IPS DF 4.7 (cell line): ENCODE measurements around the gene TALDO1.

ENCODE experiments used
- DNase-seq: peaks from one replicate; pipeline ENCODE4 v3.0.0-alpha.2; 2013; ENCODE audit warnings: low spot score; ENCODE audit errors: extremely low read depth

Gene TALDO1

DNA sequence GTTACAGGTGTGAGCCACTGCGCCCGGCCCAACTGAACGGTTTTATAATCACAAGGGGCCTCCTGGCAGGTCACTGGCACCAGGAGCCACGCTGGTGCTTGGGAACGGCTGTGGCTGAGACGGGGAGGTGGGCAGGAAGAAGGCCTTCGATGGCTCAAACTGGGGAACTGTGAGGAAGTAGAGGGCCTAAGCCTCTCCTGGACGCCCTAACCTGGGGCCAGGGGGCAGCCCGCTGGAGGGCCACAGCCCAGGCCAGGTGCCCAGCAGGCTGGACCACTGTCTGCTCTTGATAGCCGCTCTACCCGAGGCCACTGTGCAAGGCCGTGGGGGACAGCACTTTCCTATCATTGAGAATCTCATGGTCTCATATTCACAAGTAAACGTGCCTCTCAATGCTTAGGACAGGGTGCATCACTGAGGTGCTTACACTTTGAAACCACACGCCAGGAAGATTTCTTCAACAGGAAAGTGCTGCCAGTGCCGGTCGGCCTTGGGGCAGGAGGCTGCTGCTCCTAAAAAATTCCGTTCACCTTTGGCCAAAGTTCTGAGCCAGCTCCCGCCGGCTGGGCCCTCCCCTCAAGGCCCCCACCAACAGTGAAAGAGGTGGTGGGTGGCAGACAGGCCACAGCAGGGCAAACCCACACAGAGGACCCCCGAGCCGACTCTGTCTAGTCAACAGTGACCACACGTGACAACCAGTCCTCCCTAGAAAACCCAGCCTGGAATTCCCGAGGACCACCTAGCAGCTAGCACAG lies 22.8 kb downstream of the TALDO1 start:
- no peak for DNase-seq

DNA sequence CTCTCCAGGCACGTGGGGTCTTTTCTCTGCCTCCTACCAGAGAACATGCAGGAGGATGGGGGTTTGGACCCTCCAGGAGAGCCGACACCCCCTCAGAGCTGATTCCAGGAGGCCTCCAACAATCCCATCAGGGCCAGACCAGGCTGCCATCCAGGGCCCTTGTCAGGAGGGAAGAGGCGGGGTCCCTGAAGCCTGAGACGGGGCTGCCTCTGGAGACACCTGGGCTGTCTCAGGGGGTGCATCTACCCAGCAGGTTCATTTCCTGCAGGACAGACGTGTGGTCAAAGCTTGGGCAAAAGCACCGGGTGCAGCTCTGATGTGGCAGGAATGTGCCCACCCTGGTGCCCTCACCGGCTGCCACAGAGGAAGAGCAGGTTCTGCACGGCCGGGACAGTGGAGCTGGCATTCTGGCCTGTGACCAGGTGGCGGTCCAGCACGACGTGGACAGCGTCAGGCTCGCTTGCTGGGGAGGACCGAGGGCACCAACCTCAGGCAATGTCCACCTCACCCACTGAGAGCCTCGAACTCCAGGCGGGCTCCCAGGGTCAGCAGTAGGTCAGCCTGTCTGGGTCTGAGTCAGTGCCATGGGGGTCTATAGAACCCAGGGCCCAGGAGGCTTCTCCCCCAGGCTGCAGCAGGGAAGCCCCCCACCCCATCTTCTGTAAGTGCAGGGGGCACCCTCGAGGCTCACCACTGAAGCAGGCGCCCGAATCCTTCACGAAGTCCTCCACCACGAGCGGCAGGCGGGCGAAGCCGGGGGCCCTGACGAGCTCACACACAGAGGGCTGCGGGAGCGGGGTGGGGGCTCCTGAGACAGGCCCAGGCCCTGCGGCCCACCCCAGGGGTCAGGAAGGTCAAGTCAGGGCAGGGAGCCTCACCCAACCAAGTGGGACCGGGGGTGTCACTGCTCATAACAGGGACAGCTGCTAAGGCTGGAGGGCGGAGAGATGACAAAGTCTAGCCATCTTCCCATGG lies 23.7 kb downstream of the TALDO1 start:
- DNase-seq: no peak

DNA sequence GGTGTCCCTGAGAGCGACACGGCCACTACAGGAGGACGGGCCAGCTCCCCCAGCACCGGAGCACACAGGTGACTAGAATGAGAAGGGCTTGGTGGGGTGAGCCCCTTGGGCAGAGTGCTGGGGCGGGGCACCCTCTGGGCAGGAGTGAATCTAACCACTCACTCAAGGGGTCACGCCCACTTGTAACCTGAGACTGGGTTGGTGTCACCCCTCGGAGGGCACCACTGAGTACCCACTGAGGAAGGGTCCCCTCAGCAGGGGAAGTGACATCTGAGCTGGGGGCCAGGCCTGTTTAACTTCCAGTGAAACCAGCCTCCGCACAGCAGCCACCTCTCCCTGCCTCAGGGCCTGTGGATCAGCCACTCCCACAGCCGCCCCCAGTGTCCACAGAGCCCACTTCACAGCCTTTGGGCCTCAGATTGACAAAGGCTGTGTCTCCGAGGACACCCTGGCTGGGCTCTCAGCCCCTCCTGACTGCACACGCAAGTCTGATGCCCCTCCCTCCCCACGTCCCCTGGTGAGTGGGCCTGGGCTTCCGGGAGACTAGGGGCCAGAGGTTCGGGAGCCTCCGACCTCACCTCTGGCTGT lies 24.4 kb downstream of the TALDO1 start:
- DNase-seq: no peak

DNA sequence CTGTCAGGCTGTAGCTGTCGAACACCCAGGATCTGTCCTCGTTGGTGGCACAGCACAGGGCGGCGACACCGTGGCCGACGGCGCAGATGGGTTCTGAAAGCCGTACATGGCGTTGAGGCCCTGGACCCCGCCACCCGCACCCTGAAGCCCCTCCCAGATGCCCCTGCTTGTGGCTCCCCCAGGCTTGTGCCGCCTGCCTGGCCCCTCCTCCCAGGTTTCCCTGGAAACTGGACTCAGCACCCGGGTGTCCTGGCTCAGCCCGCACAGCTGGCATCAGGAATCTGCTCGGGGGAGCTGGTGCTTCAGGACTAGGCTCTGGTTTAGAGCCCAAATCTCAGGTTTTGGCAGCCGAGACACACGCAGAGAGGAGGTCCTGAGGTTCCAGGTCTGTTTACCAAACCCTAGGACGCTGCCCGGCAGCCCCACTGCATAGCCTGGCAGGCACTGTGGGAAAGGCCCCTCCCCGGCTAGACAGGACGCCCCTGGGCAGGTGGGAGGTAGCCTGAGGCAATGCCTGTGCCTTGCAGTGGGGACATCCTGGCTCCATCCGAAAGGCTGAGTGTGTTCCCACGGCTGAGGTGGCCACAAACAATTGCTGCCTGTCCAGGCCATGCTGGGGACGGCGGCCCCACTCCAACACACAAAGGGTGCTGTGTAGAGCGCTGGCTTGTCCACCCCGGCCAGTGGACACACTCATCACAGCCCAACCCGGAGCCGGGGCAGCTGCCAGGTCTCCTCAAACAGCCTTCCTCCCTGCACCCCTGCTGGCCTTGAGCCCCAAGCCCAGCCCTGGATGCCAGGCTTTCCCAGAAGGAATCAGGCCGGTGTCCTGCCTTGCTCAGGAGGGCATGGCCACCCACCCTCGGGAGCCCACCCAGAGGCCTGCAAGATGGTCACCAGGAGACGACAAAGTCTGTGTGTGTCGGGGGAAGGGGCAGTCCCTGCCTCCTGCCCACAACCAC lies 25.4 kb downstream of the TALDO1 start:
- DNase-seq: no peak

DNA sequence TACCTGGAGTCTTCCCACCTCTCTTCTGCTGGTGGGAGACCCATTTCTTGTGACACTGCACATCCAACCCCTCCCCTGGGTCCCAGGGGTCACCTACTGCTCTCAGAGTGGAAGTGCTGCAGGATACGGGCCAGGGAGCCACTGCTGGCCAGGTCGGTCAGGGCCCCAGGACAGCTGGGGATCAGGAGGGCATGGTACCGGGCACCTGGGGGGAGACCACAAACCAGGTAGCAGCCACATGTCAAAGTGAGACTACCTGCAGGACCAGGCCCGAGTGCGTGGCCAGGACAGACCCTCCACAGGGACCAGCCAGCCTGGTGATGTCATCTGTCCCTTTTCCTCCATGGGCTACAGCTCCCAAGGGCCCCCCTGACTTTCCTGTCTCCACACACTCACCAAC lies 26.2 kb downstream of the TALDO1 start:
- no peak for DNase-seq

DNA sequence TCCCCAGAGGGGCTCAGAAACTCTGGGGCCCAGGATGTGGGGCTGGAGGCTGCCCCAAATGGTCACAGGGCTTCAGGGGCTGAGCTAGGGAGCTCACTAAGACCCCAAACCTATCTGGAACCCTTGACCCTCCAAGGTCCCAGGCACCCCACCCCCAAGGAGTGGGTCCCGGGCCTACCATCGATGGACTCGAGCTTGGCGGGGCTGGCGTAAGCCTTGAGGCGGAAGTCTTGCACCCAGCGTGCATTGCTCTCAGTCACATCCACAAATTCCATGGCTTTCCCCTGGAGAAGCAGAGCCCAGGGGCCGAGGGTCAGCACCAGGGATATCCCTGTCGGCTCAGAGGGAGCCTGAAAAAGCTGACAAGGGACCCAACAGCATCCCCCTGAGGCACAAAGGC lies 26.6 kb downstream of the TALDO1 start:
- no peak for DNase-seq

DNA sequence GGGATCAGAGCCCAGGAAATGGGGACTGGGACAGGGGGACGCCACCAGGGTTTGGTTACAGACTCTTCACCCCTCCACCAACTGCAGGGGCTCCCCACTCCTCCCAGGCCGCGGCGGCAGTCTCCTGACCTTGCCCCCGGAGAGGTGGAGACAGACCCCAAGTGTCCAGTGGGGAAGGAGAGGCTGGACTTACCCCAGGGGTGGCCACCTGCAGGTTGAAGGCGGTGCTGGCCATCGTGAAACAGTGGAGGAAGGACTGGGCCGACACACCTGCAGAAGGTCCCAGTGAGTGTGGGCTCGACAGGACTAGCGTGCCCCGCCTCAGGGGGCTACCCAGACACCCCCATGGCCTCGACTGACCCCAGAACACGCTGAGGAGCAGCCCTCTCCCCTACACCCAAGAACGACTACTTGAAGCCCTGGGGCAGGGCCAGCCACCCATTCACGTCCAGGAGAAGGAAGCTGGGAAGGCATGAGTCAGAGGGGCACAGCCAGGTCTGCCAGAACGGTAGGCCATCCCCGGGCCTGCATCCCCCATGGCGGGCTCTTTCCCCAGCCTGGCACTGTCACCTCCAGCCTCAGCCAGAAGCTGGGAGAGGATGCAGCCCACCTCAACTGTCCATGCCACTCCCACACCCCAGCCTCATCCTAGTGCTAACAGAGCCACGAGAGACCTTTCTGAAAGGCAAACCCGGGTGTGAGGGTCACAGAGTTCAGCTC lies 27.8 kb downstream of the TALDO1 start:
- DNase-seq: no peak

DNA sequence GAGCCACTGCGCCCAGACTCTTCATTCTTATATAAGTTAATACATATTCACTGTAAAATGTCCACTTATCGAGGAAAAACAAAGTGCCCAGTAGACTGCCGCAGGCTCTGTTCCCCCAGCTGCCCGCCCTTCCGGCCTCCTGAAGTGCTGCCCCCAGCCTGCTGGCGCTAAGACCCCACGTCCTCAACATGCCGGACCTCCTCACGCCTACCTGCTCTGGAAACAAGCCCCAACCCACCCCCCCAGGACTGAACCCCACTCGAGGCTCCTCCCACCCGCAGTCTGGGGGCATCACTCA lies 28.9 kb downstream of the TALDO1 start:
- DNase-seq: no peak

DNA sequence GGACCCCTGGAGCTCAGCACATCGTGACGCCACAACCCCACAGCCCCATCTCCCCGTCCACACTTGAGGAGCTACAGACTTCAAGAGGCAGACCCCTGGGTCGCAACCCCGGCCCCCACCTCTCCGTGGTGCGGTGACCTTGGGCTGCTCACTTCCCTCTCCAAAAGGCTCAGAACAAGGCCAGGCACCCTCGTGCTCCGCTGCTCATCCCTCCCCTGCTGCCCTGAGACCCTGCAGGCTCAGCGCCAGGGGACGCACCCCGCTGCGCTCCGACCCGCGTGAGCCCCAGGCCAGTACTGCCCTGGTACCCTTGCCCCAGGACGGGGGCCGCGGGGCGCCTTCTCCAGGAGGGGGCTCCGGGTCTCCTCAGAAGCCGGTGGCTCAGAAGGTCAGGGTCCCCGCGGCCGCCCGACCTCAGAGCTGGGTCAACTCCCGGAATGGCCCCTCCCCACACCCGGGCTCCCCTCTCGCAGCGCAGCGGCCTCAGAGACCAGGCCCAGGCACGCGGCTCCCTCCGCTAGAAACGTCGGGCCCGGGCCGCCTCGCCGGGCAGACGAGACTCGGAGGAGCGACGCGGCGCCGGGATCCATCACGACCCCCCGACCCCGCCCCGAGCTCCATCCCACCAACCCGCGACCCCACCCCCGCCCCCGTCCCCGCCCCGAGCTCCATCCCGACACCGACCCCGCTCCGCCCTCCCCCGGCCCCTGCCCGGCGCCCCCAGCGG lies 29.5 kb downstream of the TALDO1 start:
- no peak for DNase-seq

DNA sequence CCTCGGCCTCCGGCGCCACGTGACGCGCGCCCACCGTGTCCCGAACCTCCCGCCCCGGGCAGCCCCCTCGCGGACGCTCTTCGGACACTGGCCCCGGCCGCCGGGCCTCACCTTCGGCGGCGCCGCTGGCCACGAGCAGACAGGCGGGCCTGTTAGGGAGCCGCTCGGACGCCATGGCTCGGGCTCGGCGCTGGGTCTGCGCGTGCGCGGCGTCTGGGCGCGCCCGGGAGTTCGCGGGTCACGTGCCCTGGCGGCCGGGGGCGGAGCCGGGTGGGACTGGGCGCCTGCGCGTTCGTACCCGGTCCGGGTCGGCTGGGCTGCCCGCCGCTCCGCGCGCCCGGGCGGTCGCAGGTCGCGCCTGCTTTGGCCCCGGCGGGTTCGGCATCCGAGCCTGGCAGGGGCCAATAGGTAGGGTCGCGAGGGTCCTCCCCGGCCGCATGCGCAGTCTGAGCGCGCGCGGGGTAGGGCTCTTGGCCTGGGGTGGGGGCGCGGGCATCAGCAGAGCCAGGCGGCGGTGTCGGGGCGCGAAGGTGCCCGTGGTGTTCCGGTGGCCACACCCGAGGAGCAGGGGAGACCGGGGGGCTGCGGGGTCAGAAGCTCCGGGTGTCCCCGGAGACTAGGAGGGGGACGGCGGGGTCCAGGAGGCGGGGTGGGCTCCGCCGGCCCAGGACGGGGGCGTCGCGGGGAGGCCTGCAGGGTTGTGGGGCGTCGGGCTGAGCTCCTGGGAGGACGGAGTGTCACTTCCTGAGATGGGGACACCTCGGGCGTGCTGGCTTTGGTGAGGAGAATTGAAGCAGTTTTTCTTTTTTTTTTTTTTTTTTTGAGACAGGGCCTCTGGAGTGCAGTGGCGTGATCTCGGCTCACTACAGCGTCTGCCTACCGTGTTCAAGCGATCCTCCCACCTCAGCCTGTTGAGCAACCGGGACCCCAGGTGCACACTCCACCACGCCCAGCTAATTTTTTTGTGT lies 30.3 kb downstream of the TALDO1 start, which contains the start of gene GATD1:
GATD1 (minus strand) TSS at position 200 of the 968 bp plus-strand sequence; CDS start at position 175, 25 bp downstream.
- DNase-seq: no peak

DNA sequence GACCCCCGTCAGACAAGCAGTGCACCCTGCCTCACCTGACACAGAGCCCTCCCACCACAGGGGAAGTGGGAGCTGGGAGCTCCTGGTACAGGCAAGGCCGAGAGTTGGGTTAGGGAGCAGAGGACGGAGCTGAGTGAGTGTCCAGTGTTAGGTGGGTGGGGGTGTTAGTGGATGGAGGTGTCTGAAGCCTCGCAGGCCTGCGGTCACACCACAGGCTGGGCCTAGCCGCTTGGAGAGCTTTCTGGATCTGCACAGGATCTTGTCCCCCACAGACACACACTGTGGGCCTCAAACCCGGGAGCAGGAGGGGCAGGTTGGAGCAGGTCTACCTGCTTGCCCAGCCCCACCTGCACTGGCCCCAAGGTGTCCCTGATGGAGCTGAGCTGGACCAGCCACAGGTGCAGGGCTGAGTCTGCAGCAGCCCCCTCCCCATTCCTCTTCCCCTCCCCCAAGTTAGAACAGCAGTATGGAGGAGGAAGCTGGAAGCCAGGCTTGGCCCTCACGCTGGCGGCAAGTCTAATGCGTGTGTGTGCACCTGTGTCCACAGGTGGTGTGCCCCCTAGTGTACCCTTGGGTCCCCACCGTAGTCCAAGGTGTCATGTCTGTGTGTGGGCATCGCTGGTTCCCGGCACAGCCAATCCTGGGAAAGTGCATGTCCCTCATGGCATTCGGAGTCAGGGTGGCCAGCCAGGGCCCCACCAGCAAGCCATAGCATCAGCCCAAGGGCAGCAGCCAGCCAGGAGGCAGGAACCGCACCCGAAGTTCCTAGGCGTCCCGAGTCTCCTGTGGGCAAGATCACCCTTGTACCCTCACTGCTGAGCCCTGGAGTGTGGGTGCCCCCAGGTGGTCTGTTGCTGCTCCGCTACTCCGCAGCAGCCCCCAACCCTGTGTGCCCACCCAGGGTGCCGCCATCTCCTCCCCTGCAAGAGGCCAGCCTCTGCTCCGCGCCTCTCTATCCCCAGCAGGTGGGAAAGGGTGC lies 32.0 kb downstream of the TALDO1 start:
- no peak for DNase-seq

DNA sequence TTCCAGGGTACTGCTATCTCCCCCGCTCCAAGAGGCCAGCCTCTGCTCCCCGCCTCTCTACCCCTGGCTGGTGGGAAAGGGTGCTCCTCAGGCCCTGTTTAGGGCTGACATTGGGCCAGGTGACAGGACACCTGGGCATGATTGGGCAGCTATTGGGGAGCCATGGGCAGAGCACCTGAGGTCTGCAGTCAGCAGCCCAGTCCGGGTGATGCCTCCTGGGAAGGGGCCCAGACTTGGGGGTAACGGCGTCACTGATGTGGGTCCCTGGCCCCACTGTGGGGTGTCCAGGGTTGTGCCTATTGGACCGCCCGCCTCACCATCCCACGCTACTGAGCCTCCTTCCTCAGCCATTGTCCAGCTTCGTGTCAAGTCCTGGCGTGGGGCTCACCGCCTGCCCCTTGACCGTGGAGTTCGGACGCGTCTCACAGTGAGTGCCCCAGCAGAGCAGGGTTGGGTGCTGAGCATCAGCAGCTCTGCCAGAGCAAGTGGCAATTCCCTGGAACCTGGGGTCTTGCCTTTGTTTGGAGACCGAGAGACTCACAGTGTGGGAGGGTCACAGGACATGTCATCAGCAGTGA lies 32.8 kb downstream of the TALDO1 start:
- no peak for DNase-seq

DNA sequence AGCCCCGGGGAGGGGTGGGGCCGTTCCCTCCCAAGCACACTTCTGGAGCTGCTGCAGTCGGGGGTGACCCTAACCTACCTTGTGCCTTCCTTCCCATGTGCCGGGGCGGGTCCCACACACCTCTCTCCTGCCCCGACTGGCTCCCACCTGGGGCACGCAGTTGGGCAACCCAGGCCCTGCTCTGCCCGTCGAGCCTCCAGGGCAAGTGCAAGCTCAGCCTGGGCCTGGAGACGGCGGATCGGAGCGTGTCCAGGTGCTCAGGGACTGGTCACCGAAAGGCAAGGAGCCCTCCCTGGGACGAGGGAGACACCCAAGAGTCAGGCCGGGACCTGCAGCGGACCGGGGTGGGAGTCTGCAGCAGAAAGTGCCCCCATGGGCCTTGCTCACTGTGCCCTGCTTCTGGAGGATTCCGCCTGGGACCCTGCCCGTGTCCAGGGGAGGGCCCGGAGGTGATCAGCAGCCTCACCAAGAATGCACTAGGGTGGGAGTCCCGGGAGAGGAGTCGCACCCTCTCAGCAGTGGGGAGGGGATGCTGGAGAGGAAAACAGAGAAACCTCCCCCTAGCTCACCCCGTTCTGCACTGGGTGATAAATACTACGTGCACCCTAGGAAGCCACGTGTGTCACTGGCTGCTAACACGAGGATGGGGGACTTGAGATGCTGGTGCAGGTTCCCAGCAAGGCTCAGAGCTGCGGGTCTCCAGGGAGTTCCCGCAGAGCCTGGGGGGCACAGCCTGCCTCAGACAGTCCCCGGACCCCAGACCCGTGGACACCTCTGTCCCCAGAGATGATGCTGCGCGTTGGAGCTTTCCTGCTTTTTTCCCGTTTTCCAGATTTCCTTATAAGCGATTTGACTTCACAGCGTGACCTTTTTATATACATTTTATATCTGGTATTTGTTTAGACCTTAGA lies 35.3 kb downstream of the TALDO1 start:
- no peak for DNase-seq

DNA sequence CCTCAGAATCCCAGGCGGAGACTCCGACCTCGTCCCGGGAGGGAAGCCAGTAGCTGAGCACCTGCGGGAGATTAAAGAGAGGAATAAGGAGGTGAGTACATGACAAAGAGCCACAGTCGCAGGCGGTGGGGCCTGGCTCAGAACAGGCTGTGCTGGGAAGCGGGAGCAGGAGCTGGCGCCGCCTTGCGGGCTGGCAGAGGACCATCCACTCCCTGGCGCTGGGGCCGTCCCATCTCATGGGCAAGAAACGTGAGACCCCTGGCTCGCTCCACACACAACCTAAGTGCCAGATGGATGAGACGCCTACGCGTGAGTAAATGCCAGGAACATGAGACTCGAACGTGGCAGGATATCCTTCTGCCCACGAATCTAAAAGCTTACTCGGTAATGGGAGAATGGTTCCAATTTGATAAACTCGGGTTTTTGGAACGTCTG lies 36.3 kb downstream of the TALDO1 start:
- DNase-seq: no peak

DNA sequence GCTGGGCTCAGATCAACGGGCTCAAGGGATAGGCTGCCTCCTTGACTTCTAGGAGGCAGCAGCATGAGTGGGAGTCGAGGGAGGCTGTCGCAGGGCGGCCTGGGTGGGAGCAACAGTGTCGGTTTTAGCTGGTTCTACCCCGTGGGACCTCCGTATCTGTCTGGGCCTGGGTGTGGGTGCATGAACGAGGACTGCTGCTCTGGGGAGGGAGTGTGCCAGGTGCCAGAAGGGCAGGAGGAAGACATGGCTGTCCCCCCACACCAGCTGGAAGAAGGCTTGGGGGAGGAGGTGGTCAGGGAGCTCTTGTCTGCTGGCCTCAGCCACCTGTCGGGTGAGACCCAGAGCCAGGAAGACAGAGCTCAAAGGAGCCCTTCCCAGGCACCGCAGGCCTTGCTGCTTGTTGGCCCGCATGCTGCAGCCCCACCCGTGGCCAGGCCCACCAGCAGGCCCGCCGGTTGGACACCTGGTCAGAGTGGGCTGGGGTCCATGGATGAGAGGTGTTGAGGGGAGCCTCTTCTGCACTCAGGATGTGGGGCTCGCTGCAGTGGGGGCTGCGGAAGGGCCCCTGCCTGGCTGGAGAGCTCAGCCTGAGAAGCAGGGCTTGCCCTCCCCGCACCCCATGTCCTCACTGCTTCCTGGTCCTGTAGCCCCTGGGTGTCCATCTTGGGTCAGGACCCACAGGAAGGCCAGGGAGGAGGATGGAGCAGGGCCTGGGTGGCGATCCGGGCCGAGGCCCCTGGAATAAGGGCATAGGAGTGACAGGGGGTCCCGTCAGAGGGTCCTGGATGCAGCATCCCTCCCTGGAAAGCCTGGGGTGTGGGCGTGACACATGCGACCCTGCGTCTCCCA lies 39.2 kb downstream of the TALDO1 start:
- DNase-seq: no peak
